IPS DF 4.7 (cell line): ENCODE data around the gene CABLES1.

Experiments
- DNase-seq: peaks from one replicate; pipeline ENCODE4 v3.0.0-alpha.2; 2013; ENCODE audit warnings: low spot score; ENCODE audit errors: extremely low read depth

Gene CABLES1

GRCh38 chr18:23217781-23218180, 82.5 kb downstream of the CABLES1 start:
- no peak for DNase-seq

DNA sequence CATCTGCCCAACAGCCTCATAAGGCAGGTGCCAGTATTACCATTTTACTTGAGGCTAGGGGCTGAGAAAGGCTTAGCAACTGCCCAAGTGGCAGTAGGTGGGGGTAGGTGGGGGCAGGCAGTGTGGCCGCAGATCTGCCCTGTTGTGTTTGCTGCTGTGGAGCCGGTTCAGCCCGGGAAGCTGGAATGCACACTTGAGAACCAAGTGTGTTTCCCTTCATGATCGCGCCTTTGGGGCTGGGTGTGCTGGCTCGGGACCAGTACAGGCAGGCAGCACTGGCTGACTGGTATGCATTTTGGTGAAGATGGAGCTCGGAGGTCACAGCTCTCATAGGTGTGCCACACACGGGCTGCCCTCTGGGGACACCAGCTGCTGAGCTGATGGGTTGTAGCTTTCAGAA, 85.1 kb downstream of the CABLES1 start:
- DNase-seq, result no peak

GRCh38 chr18:23223641-23224040, 88.4 kb downstream of the CABLES1 start:
- no peak for DNase-seq

- DNase-seq, result no peak
Measured at GRCh38 chr18:23225503-23225902, 90.2 kb downstream of the CABLES1 start.

DNA sequence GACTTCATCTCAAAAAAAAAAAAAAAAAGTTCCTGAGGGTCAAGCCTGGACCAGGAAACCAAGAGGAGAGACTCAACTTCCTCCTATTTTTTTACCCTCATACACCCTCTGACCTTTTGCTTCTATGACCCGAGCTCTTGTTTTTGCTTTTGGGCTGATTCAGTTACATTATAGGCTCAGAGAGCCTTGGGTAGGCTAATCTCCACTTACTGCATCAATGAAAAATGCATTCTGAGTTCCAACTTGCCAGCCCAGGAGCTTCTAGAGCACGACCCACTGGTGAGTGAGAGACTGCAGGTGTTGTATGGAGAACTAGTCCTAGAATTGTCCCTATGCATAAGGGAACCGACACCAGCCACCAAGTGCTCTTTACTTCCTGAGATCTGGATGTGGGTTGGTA, 91.1 kb downstream of the CABLES1 start:
- no peak for DNase-seq

- no peak for DNase-seq
Measured at GRCh38 chr18:23226930-23227725, 91.8 kb downstream of the CABLES1 start.

DNA sequence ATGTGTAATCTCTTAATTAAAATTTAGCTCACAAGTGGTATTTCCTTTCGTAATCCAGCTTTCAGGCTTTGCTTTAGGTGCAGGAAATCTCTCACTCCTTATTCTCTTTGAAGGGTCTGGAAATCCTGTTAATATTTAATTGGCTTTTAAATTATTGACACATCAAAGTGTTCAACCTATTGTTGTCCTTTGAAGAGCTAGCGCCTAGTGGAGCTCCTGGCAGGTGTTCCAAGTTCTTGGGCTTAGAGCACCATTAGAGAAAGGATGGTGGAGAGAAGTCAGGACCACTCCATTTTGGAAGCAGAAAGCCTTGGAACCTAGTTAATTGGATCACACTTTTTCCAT, 92.4 kb downstream of the CABLES1 start:
- no peak for DNase-seq

GRCh38 chr18:23228102-23229061, 93.1 kb downstream of the CABLES1 start:
- DNase-seq, result no peak

GRCh38 chr18:23229472-23229871, 94.2 kb downstream of the CABLES1 start:
- no peak for DNase-seq

DNA sequence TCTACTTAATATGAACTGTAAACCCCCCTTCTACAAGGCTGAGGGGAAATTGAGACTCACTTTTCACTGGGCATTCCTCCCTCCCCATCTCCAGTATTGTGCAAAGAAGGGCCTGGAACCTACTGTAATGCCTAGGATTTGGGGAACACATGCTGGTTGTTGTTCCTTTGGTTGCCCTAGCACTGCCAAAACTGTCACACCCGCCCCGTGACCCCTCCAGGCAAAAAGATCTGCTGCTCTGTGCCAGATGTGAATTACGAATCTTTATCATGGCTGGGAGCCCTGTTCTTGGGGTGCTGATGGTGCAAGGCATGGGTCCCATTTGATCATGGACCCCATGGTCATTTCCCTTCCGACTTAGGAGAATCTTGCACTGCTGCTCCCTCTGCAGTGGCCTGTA, 95.4 kb downstream of the CABLES1 start:
- DNase-seq, result no peak

- no peak for DNase-seq
Measured at GRCh38 chr18:23231340-23232021, 96.2 kb downstream of the CABLES1 start.

DNA sequence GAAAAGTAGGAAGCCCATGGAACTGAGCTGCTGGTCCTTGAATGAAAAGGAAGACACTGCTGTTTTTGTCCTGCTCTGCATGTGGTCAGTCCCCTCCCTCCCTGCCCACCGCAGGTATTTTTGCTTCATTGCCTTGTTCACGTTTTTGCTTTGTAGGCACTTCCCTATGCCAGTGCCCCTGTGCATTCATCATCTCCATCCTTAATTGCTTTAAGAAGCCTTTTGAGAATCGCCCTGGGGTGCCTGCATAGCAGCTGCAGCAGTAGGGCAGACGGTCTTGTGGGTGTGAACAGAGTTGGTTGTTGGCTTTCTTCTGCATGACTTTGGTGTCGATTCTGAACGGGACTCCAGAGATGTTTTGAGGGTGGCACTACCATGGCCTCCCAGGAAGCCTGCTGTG, 97.0 kb downstream of the CABLES1 start:
- DNase-seq, result no peak

GRCh38 chr18:23234619-23235018, 99.3 kb downstream of the CABLES1 start:
- DNase-seq, result no peak

- DNase-seq, result no peak
Measured at GRCh38 chr18:23235336-23235735, 100.1 kb downstream of the CABLES1 start.

- DNase-seq, result no peak
Measured at GRCh38 chr18:23235860-23236259, 100.6 kb downstream of the CABLES1 start.

- no peak for DNase-seq
Measured at GRCh38 chr18:23236876-23237468, 101.7 kb downstream of the CABLES1 start.

DNA sequence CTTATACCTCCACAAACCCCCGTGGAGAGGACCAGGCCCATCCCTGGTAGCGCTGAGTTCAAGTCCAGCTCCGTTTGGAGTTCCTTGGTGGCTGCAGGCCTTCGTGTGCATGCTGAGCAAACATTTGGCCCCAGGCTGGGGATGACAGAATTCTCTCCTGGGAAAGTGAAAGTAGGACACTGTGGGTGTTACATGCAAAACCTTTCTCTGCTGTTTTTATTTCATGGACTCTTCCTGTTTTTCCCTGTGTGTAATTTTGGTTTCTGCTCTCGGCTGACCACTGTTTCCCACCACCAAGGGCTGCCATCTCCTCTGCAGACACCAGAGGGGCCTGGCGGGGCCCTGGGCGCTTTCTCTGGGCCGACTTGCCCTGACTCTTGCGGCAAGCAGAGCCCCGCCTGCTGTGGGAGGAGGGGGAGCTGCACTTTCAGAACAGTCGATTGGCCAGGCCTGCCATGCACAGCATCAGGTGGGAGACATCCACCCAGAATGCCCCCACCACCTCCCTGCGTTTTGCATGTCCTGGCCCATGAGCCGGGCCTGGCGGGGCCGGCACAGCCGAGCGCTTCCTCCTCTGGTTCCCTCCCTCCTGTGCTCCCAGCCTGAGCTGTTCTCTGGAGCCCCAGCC, 102.4 kb downstream of the CABLES1 start:
- DNase-seq, result no peak

GRCh38 chr18:23238152-23238531, 102.9 kb downstream of the CABLES1 start:
- DNase-seq, result no peak

DNA sequence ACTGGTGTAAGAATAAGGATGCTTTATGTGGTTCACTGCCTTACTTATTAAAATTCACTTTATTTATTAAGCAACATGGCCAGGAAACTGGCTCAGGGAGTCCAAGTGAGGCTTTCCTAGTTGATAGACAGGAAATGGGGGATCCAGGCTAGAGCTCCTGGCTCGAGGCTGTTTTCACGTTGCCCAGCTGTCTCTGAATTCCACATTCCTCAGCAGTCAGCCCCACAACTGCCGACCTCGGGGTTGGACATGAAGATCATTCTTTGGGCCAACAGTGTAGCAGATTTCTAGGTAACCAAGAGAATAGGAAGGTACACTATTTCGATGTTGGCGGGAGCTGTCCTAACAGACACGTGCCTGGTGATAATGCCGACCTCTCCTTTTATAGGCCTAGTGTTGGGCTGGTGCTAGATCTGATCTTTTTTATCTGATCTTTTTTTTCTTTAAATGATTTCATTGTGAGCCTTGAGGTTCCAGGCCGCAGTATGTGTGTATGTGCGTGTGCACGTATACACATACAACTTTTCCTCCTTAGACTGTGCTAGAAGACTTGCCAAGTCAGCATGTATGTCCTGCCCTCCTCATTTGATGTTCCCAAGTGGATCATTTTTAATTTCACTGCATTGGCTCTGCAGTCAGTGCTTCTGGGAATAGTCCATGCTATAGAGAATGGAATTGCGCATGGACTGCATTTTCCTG, 103.5 kb downstream of the CABLES1 start:
- no peak for DNase-seq

- DNase-seq, result no peak
Measured at GRCh38 chr18:23239350-23239692, 104.0 kb downstream of the CABLES1 start.
